GM18519 (cell line): ENCODE measurements around the gene COX8C.

Experiments
- ATAC-seq: cut with Tn5 transposase; IDR thresholded peaks from one replicate; pipeline ENCODE4 v1.9.1; 2021; ENCODE audit warnings: mild to moderate bottlenecking, moderate library complexity; ENCODE audit not compliant: unreplicated experiment, low FRiP score

The COX8C gene

GRCh38 chr14:93319958-93320357 lies 27.0 kb upstream of the COX8C start:
- ATAC-seq: no peak

GRCh38 chr14:93320489-93320888 lies 26.5 kb upstream of the COX8C start:
- ATAC-seq: no peak

- no peak for ATAC-seq
Measured at GRCh38 chr14:93322929-93323599, 23.9 kb upstream of the COX8C start.

- ATAC-seq: no peak
Measured at GRCh38 chr14:93323600-93324174, 23.3 kb upstream of the COX8C start.

GRCh38 chr14:93326196-93326595 lies 20.8 kb upstream of the COX8C start:
- ATAC-seq: no peak

GRCh38 chr14:93328546-93328945 lies 18.4 kb upstream of the COX8C start:
- ATAC-seq: no peak

- no peak for ATAC-seq
Measured at GRCh38 chr14:93329965-93330608, 16.9 kb upstream of the COX8C start.

- no peak for ATAC-seq
Measured at GRCh38 chr14:93330609-93331000, 16.4 kb upstream of the COX8C start.

- ATAC-seq: no peak
Measured at GRCh38 chr14:93331002-93331727, 15.8 kb upstream of the COX8C start.

- no peak for ATAC-seq
Measured at GRCh38 chr14:93331728-93332396, 15.1 kb upstream of the COX8C start.

- peak; percentile 36 for ATAC-seq
Measured at GRCh38 chr14:93332397-93332852, 14.6 kb upstream of the COX8C start.

GRCh38 chr14:93332853-93333630 lies 13.9 kb upstream of the COX8C start, which contains the start of gene BTBD7:
Gene BTBD7 (minus strand): TSS chr14:93333036. CDS start chr14:93296051, 36,985 bp downstream.
- peak; percentile 63 for ATAC-seq

- ATAC-seq: no peak
Measured at GRCh38 chr14:93333631-93334103, 13.3 kb upstream of the COX8C start.

GRCh38 chr14:93337143-93337753 lies 9.7 kb upstream of the COX8C start:
- no peak for ATAC-seq

GRCh38 chr14:93337884-93338283 lies 9.1 kb upstream of the COX8C start:
- ATAC-seq: no peak

GRCh38 chr14:93343266-93343665 lies 3.7 kb upstream of the COX8C start:
- ATAC-seq: no peak

- no peak for ATAC-seq
Measured at GRCh38 chr14:93343797-93344196, 3.2 kb upstream of the COX8C start.

- no peak for ATAC-seq
Measured at GRCh38 chr14:93347850-93348249, 868 bp downstream of the COX8C start.

- ATAC-seq: no peak
Measured at GRCh38 chr14:93348292-93348691, 1.3 kb downstream of the COX8C start.
